Measurements from ENCODE around the gene PTBP3.

Gene PTBP3

DNA sequence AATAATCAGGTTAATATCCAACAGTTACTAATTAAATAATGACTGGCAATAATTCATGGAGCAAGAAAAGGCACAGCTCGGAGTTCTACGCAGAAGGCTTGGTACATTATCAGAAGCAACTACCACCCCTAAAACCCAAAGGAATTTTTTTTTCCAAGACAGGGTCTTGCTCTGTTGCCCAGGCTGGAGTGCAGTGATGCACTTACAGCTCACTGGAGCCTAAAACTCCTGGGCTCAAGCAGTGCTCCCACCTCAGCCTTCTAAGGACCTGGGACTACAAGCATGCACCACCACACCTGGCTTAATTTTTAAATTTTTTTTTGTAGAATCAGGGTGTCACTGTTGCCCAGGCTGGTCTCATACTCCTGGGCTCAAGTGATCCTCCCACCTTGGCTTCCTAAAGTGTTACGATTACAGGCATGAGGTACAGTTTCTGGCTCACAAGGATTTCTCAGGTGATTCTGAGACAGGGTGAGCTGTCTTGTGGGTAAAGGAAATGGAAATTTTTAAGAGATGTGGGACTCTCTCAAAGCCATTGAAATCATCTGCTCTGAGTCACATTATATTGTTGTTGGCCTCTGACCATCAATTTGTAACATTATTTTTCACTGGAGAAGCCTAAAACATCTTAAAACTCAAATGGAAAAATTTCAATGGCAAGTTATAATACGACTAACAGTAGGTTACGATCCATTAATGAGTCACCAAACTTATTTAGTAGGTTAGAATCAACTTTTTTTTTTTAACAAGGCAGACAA is 26.8 kb upstream of the PTBP3 start:
- no peaks in the 10 kb centered on the region for H3K4me1 ChIP-seq
- H3K36me3 ChIP-seq (ENCODE audit: control insufficient read depth, insufficient read depth, low read length) = no peaks in the 10 kb centered on the region
- no peak overlapping the region for H3K9ac ChIP-seq
- no peak overlapping the region for H3K4me2 ChIP-seq (ENCODE audit: low read length)
- TF ChIP-seq, protein P1, sequence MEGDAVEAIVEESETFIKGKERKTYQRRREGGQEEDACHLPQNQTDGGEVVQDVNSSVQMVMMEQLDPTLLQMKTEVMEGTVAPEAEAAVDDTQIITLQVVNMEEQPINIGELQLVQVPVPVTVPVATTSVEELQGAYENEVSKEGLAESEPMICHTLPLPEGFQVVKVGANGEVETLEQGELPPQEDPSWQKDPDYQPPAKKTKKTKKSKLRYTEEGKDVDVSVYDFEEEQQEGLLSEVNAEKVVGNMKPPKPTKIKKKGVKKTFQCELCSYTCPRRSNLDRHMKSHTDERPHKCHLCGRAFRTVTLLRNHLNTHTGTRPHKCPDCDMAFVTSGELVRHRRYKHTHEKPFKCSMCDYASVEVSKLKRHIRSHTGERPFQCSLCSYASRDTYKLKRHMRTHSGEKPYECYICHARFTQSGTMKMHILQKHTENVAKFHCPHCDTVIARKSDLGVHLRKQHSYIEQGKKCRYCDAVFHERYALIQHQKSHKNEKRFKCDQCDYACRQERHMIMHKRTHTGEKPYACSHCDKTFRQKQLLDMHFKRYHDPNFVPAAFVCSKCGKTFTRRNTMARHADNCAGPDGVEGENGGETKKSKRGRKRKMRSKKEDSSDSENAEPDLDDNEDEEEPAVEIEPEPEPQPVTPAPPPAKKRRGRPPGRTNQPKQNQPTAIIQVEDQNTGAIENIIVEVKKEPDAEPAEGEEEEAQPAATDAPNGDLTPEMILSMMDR (IDR thresholded peaks at IDR 0.05) = no peak
- no peaks in the 10 kb centered on the region for H3K27me3 ChIP-seq (ENCODE audit: control insufficient read depth, insufficient read depth, low read length)
- H3K4me3 ChIP-seq (ENCODE audit: low read depth, low read length) = no peak overlapping the region
- H3K9me3 ChIP-seq (ENCODE audit: control insufficient read depth, low read length) = no peaks in the 10 kb centered on the region
- no peaks in the 10 kb centered on the region for H3K79me2 ChIP-seq
- H2AFZ ChIP-seq = no peak overlapping the region
- no peak overlapping the region for H3K27ac ChIP-seq

DNA sequence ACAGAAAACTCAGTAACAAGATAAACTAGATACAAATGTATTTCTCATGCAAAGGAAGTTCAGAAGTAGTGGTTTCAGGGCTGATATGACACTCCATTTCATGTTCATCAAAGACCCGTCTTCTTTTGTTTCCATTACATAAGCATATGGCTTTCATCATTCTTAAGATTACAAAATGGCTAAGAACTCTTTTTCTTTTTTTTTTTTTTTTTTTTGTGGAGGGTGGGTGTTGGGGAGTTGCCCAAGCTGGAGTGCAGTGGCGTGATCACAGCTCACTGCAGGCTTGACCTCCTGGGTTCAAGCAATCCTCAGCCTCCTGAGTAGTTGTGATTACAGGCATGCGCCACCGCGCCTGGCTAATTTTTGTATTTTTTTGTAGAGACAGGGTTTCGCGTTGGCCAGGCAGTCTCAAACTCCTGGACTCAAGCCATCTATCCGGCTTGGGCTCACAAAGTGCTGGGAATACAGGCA is 22.0 kb upstream of the PTBP3 start:
- Histone ChIP-seq H3K9ac (no peak overlapping the region), H3K27ac (no peak overlapping the region), H3K79me2 (no peaks in the 10 kb centered on the region), H3K4me2 (ENCODE audit: low read length) (no peak overlapping the region), H3K4me1 (peaks cover 3% of the 10 kb centered on the region), H2AFZ (peak overlapping the region; percentile 53), H3K27me3 (ENCODE audit: control insufficient read depth, insufficient read depth, low read length) (no peaks in the 10 kb centered on the region), H3K36me3 (ENCODE audit: control insufficient read depth, insufficient read depth, low read length) (no peaks in the 10 kb centered on the region), H3K4me3 (ENCODE audit: low read depth, low read length) (no peak overlapping the region), H3K9me3 (ENCODE audit: control insufficient read depth, low read length) (no peaks in the 10 kb centered on the region)
- TF ChIP-seq, protein P1 (IDR thresholded peaks at IDR 0.05) = no peak

DNA sequence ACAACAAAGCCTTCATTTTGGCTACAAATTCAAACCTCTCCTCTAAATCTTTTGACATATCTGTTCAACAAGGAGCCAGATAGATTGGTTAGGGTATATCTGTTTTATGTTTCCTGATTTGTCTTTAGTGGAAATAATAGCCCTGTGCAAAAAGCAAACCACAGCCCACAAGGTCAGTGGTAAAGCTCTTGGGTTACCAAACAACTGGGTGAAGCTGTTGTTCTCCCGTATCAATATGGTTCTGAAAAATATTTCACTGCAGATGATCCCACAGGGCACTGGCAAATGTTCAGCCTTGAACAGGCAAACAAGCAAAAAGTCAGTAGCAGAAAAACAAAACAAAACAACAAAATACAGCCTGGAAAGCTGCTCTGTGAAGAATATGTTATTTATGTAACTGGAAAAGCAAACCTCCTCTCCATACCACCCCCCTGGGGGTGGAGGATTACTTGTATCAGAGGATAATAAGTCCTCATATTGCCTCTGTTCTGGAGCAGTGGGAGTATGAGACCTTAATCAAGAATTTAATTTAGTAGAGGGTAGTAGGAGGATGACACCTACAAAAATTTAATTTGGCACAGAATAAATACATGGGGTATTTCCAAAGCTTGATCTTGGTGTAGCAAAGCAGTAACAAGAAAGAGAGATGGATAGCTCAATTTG is 20.8 kb upstream of the PTBP3 start:
- Histone ChIP-seq H3K27ac (peak overlapping the region; percentile 42), H3K79me2 (no peaks in the 10 kb centered on the region), H2AFZ (peak overlapping the region; percentile 42), H3K9me3 (ENCODE audit: control insufficient read depth, low read length) (no peaks in the 10 kb centered on the region), H3K4me1 (peaks cover 3% of the 10 kb centered on the region), H3K4me2 (ENCODE audit: low read length) (no peak overlapping the region), H3K9ac (no peak overlapping the region), H3K27me3 (ENCODE audit: control insufficient read depth, insufficient read depth, low read length) (no peaks in the 10 kb centered on the region), H3K4me3 (ENCODE audit: low read depth, low read length) (no peak overlapping the region), H3K36me3 (ENCODE audit: control insufficient read depth, insufficient read depth, low read length) (no peaks in the 10 kb centered on the region)
- TF ChIP-seq, protein P1 (IDR thresholded peaks at IDR 0.05) = no peak

DNA sequence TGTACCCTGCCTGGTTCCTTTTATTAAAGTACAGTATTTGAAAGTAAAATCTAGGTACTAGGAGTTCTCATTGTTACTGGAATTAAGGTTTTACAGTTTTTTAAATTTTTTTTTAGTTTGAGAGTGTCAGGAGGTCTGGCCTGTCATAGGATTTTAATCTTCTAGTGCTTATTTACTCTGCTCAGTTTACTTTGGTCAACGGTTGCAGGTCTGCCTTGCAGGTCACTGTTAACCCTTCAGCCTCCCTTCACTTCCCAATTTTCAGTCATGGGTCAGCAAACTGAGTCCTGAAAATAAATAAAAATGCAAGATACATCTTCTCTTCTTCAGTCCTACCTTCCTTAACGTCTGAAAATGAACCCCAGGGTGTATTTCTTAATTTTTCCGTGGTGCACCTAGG is 18.8 kb upstream of the PTBP3 start:
- Histone ChIP-seq H3K36me3 (ENCODE audit: control insufficient read depth, insufficient read depth, low read length) (no peaks in the 10 kb centered on the region), H3K9me3 (ENCODE audit: control insufficient read depth, low read length) (no peaks in the 10 kb centered on the region), H3K27ac (no peak overlapping the region), H3K9ac (no peak overlapping the region), H3K27me3 (ENCODE audit: control insufficient read depth, insufficient read depth, low read length) (no peaks in the 10 kb centered on the region), H3K4me1 (peaks cover 3% of the 10 kb centered on the region), H3K79me2 (no peaks in the 10 kb centered on the region), H3K4me2 (ENCODE audit: low read length) (no peak overlapping the region), H2AFZ (no peak overlapping the region), H3K4me3 (ENCODE audit: low read depth, low read length) (no peak overlapping the region)
- TF ChIP-seq, protein P1 (IDR thresholded peaks at IDR 0.05) = no peak
